Endometrial microvascular endothelial cells (primary cell): ENCODE data around the gene HTR2B. TPM values are rescaled to one million over a fixed set of nuclear protein-coding genes. Genes with fewer than 3 reads are reported as not detected.
"Not testable (repeated sequence)": the region's sequence is repeated elsewhere in the genome, so short reads cannot be mapped to it uniquely, and the experiment has no call there.

ENCODE experiments used
- in situ Hi-C: cut with HindIII; loops from 2 replicates; pipeline ENCODE4 v1.10.0; 2017; ENCODE audit warnings: low sequenced_read_pairs, low pct_unique_long_range_greater_than_20kb; ENCODE audit errors: inconsistent ontology term
- total RNA-seq: library from RNA; depleted of rRNA; stranded (reverse); fragments of >200 nt; gene quantifications from one replicate; pipeline ENCODE4 v1.2.3, GENCODE V29; 2015; ENCODE audit errors: inconsistent ontology term

Gene HTR2B
- total RNA-seq, 1 donor from 2014 or later, result 2.0 TPM

DNA sequence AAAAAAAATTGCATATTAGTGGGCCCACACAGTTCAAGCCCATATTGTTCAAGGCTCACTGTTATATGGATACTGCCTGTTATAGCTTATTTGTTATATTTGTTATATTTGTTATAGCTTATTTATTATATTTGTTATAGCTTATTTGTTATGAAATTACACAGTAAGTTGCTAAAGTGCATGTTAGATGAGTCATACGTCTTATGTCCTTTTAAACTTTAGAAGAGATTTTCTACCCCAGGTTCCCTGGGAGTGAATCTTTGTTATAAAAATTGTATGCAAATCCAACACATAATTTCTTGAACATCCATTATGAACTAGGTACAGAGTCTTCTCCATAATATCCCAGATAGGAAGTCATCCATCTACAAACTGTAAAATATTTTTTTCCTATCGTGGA lies 22.1 kb downstream of the HTR2B start:
- in situ Hi-C loops, result no loop called here

DNA sequence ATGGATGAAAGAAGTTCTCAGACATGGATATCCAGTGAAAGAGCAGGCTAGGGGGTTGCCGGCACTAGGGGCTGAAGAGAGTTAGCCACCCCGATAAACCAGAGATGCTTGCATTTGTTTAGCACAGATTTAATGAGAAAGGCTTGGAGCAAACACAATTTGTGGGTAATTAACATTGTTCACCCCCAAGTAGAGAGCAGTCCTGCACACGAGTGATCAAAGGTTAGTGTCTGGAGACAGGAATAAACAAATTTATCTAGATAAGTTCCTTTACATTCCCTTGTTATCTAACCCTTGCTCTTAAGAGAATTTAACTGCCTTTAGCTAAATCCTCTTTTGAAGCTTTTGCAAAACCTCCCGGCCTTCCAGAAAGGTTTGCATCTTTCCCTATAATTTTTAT lies 23.9 kb downstream of the HTR2B start:
- in situ Hi-C loops, result no loop called here

DNA sequence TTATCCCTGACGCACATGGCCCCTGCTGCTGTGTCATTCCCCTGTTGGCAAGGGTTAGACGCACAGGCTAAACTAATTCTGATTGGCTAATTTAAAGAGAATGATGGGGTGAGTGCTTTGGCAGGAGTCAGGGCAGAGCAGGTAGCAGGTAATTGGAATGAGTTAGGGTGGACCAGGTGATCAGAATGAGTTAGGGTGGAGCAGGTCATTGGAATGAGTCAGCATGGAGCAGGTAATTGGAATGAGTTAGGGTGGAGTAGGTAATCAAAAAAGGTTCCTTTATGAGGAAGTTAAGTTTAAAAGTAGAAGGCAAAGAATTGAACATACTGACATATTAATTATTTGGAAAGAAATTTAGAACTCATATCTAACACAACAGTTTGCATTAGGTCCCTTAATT lies 24.5 kb downstream of the HTR2B start:
- in situ Hi-C loops, result not testable (repeated sequence)

DNA sequence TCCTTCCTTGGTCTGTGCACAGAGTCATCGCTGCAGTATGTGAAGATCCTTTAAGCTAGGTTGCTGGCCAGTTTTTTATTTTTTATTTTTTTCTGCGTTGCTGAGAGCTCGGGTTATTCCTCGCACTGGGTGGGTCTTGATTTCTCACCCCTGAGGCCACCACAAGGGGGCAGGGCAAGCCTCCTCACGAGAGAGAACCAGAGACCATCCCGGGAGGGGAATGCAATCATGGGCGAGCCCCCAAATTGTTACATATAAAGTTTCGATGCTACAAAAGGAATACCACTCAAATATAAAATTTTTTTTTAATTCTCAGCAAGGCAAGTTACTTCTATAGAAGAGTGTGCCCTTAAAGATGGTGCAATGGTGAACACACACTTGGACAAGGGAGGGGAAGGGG lies 24.9 kb downstream of the HTR2B start:
- in situ Hi-C loops, result no loop called here

DNA sequence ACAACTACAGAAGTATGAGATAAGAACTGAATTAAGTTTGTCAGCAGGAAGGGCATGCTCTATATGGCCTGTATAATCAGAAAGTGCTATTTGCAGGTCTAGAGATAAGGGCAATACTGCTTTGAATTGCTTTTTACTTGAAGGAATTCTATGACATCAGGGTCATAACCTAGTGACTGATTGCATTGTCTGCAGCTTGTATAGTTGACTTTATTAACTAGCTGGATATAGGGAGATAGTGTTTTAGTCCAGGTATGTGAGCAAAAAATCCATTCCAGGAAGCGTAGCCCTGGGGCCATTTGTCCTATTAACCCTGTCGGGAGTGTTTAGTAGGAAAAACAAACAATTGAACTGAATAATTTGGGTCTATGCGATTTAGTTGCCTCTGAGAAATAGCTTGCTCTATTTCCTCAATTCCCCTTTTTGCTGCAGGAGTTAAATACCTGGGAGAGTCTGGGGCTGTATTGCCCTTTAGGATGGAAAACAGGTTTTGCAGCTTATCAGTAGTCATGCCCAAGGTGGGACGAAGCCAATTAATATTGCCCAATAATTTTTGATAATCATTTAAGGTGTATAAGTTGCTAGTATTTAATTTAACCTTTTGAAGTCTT lies 30.0 kb downstream of the HTR2B start:
- in situ Hi-C loops, result no loop called here

DNA sequence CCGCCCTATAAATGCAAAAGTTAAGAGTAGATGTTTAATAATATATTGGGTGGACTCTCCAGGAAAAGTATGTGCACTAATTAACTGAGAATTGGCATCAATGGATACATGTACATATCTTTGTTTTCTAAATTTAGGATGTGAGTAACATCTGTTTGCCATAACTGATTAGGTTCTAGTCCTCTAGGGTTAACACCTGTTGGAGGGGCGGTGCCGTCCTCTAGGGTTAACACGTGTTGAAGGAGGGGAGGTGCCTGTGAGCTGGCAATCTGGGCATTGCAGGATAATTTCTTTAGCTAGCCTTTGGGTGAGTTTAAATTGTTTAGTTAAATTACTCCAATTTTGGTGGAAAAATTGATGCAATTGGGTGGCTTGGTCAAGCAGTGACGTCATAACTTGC lies 30.9 kb downstream of the HTR2B start:
- in situ Hi-C loops, result no loop called here

DNA sequence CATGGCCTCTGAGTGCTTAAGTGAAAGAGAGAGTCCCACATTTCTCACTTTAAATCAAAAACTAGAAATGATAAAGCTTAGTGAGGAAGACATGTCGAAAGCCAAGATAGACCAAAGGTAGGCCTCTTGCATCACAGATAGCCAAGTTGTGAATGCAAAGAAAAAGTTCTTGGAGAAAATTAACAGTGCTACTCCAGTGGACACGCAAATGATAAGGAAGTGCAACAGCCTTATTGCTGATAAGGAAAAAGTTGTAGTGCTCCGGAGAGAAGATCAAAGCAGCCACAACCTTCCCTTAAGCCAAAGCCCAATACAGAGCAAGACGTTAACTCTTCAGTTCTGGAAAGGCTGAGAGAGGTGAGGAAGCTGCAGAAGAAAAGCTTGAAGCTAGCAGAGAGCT lies 36.1 kb downstream of the HTR2B start:
- in situ Hi-C loops, result no loop called here

DNA sequence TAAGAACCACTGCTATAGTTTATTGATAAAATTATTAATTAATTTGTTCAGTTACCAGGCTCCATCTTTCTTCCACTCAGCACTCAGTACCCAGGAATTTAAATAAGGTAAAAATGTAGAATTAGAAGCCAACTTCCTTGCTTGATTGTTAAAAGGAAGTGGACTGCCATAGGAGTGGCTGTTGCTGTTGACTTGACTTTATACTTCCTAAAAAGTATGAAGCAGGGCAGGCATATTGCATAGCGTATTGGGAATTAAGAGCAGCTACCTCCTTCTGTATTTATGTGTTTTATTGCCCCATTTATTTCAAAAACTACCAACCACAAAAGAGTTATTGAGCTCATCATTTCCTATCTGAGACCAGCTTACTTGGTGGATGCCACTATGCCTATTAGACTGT lies 40.3 kb downstream of the HTR2B start:
- in situ Hi-C loops, result no loop called here

DNA sequence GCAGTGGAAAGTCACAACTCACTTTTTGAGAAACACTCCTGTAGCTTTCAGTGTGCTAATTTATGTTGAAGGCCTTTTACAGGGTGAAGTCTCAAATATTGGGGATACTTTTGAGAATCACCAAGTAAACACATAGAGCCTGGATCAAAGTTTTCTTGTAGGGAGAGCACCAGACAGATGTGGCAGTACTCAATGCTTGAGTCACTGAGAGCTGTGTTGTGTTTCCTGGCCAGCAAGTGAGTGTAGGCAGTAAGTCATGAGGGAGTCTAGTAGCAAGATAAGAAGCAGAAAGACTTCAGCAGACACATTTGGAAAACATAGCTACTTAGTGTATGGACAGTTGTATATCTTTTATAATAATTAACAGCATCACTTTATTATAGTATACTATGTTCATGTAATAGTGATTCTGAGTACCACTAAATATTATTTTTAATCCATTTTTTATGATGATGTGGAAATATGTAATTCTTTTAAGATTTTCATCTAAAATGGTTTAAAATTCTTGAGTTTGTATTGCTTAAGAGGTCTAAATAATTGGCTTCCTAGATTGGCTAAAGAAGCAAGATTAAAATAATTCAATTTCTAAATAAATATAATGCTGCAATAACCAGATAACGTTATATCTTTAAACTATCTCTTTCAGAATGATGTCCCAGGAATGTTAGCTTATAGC lies 55.3 kb downstream of the HTR2B start:
- in situ Hi-C loops, result no loop called here

DNA sequence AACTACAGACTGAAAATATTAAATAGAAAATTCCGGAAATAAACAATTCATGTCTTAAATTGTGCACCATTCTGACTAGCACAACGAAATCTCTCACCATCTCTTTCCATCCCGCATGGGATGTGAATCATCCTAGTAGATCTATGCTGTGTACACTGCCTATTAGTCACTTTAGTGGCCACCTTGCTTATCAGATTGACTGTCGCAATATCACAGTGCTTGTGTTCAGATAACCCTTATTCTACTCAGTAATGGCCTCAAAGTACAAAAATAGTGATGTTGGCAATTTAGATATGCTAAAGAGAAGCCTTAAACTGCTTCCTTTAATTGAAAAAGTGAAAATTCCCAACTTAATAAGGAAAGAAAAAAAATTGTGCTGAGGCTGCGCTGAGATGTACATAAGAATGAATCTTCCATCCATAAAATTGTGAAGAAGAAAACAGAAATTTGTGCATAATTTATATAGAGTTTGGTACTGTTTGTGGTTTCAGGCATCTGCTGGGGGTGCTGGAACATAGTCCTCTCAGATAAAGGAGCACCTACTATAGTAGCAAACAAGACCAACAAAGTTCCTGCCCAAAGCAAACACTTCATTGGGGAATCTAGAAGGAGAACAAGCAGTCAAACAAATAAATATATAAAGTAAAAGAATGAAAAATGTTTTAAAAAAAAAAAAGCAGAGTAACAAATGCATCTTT lies 56.2 kb downstream of the HTR2B start:
- in situ Hi-C loops, result no loop called here

DNA sequence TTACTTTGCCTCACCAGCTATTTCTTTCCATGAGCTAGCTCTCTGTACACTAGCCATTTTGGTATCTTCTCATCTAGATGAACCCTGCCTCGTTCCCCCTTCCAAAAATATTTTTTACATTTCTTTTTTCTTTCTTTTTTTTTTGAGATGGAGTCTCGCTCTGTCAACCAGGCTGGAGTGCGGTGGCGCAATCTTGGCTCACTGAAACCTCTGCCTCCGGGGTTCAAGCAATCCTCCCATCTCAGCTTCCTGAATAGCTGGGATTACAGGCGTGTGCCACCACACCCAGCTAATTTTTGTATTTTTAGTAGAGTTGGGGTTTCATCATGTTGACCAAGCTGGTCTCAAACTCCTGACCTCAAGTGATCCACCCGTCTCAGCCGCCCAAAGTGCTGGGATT lies 57.3 kb downstream of the HTR2B start:
- in situ Hi-C loops, result not testable (repeated sequence)

DNA sequence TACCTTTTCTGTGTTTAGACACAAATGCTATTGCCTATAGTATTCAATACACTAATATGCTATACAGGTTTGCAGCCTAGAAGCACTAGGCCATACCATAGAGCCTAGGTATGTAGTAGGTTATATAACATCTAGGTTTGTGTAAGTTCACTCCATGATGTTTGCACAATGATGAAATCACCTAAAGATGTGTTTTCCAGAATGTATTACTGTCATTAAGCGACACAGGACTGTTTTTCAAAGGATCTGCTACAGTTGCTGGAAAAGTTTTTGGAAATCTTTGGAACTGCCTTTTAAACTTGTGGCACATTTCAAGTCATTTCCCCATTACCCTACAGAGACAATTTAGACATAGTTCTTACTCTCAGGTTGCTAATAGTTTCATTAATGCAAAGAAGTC lies 58.9 kb downstream of the HTR2B start:
- in situ Hi-C loops, result no loop called here

DNA sequence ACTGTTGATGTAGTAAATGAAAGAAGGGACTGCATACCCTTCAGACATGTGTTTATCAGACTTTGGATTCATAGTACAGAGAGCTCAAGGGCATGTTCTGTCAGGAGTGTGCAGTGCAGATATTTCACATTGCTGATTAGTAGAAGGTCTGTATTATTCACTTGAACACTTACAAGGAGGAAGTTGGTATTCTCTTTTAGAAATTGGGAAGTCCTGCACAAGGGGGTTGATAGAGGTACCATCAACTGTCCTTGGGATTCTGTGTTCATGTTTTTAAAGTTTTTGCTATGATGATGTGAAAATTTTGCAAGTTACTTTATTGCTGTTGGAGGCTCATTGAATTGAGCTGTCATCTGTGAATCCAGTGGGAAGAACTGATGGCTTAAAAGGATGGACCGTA lies 61.5 kb downstream of the HTR2B start:
- in situ Hi-C loops, result no loop called here

DNA sequence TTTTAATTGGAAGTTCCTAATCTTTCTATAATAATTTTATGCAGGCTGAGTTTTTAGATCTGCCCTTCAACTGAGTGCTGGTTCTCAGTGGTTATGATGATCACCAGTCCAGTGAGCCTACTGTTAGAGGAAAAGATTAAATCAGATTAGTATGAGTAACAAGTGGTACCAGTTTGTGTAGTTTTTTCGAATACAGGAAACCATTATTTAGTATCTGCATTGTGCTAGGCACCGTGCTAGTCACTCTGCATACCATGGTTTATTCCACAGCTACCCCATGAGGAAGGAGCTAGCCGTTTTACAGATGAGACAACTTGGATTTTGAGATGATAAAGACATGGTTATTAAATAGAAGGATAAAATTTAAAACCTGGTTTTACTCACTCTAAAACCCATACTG lies 62.1 kb downstream of the HTR2B start:
- in situ Hi-C loops, result no loop called here

DNA sequence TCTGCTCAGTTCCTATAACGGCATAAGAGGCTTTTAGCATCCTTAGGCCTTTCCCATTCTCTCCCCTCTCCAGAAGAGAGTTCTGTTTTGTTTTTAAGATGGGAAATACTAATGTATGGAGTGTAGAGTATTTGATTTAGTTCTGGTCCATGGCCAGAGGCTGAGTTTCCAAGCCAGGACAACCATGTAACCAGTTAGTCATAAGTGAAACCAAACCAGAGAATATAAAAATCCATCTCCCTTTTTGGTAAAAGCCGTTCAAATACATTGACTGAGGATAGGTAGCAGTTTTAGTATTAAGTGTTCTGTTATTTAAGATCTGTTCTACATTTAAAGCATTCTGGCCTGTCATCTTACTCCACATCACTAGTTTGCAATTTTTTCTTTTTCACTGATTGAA lies 65.1 kb downstream of the HTR2B start:
- in situ Hi-C loops, result no loop called here

DNA sequence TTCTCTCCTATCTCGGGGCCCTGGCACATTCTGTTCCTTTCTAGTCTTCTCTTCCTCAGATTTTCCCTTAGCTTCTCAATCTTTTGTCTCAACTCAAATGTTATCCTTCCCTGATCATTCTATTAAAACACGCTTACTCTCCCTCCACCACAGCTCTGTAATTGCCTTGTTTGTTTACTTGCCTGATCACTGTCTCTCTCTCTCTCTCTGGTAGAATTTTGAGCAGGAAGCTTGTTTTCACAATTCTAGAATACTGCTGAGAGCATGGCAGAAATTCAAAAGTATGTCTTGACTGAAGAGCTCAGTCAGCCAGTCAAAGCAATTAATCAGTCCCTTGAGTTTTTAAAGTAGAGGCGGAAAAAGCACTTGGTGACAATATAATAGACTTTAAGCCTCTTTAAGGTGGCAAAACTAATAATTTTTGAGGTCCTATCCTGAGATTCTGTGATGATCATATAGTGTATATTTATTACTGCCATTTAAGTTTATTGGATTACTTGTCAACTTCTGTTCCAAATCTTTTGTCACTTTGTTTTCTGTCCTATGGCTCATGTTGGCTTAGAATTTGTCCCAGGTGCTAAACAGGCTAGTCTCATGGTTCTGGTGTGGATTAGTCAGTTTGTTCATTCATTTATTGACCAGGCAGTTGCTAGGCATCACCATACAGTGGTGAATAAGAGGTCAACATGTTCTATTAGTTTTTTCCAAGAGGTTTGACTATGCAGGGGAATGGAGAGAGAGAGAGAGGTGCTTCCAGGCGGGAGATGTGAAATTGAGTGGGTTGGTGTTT lies 65.9 kb downstream of the HTR2B start:
- in situ Hi-C loops, result no loop called here
